ENCODE results near the gene DENND1A.

- TF ChIP-seq CTCF (conservative IDR thresholded peaks at IDR 0.05; ENCODE audit: low read depth in 2 of 2), result no peak
- no peak for TF ChIP-seq POLR2AphosphoS5 (IDR thresholded peaks at IDR 0.05; ENCODE audit: low read depth)
- no peak for TF ChIP-seq EZH2 (IDR thresholded peaks at IDR 0.05; ENCODE audit: low read depth, unreplicated experiment)
- TF ChIP-seq EZH2phosphoT487 (IDR thresholded peaks at IDR 0.05; ENCODE audit: unreplicated experiment), result no peak
- no peak for TF ChIP-seq REST (IDR thresholded peaks at IDR 0.05; ENCODE audit: unreplicated experiment)
These were observed 331.9 kb downstream of the DENND1A start for GRCh38 chr9:123597876-123598556.
